CD1c-positive myeloid dendritic cell (primary cell): ENCODE results near the gene AUTS2.

Source experiments
- DNase-seq: peaks from one replicate; pipeline ENCODE4 v3.0.0-alpha.2; 2016; ENCODE audit errors: extremely low spot score

The AUTS2 gene

GRCh38 chr7:70743531-70744325 is 1145.5 kb downstream of the AUTS2 start:
- DNase-seq: no peak

- no peak for DNase-seq
Measured at GRCh38 chr7:70744492-70744891, 1146.2 kb downstream of the AUTS2 start.

GRCh38 chr7:70749831-70750230 is 1151.6 kb downstream of the AUTS2 start:
- no peak for DNase-seq

GRCh38 chr7:70751895-70752294 is 1153.6 kb downstream of the AUTS2 start:
- no peak for DNase-seq

- no peak for DNase-seq
Measured at GRCh38 chr7:70752794-70753241, 1154.5 kb downstream of the AUTS2 start.

- no peak for DNase-seq
Measured at GRCh38 chr7:70756789-70757188, 1158.5 kb downstream of the AUTS2 start.

GRCh38 chr7:70758646-70759045 is 1160.4 kb downstream of the AUTS2 start:
- DNase-seq: no peak

- DNase-seq: no peak
Measured at GRCh38 chr7:70759674-70760073, 1161.4 kb downstream of the AUTS2 start.

GRCh38 chr7:70761711-70762328 is 1163.5 kb downstream of the AUTS2 start:
- DNase-seq: no peak

- no peak for DNase-seq
Measured at GRCh38 chr7:70762696-70763095, 1164.4 kb downstream of the AUTS2 start.

- no peak for DNase-seq
Measured at GRCh38 chr7:70763961-70764691, 1165.9 kb downstream of the AUTS2 start.

- DNase-seq: no peak
Measured at GRCh38 chr7:70764701-70765208, 1166.5 kb downstream of the AUTS2 start.

GRCh38 chr7:70765651-70766050 is 1167.4 kb downstream of the AUTS2 start:
- no peak for DNase-seq

GRCh38 chr7:70766109-70766508 is 1167.8 kb downstream of the AUTS2 start:
- no peak for DNase-seq

GRCh38 chr7:70766694-70767093 is 1168.4 kb downstream of the AUTS2 start:
- DNase-seq: no peak

GRCh38 chr7:70770154-70770553 is 1171.9 kb downstream of the AUTS2 start:
- no peak for DNase-seq

- no peak for DNase-seq
Measured at GRCh38 chr7:70771451-70771850, 1173.2 kb downstream of the AUTS2 start.

GRCh38 chr7:70772891-70773290 is 1174.6 kb downstream of the AUTS2 start:
- no peak for DNase-seq

GRCh38 chr7:70773406-70773805 is 1175.1 kb downstream of the AUTS2 start:
- no peak for DNase-seq

GRCh38 chr7:70774950-70775527 is 1176.8 kb downstream of the AUTS2 start:
- DNase-seq: no peak

GRCh38 chr7:70775570-70776156 is 1177.4 kb downstream of the AUTS2 start:
- no peak for DNase-seq

- DNase-seq: no peak
Measured at GRCh38 chr7:70776627-70777101, 1178.4 kb downstream of the AUTS2 start.
